Measurements from ENCODE around the gene LRRC1. TPM values are rescaled to one million over a fixed set of nuclear protein-coding genes. Genes with fewer than 3 reads are reported as not detected.

The LRRC1 gene
- total and polyA plus RNA-seq, 10 donors, result 1.8 to 6.3 (median 3.7) TPM

DNA sequence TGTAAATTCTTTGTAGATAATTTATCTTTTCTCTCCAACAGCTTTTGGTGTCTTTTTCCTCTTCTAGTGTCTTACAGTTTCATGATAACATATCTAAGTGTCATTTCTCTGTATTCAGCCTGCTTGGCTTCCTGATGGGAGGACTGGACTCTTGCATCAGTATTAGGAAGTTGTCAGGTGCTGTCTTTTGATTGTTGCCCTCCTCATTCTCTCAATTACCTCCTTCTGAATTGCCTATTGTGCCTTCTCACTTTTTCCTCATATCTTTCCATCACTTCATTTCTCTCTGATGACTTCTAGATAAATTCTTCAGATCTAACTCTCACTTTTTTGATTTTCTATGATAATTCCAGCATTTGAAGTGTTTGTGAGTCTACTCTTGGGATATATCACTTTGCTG is 162.0 kb downstream of the LRRC1 start:
- H3K9me3 ChIP-seq, result no peaks in the 10 kb centered on the region
- H3K27me3 ChIP-seq (replicated peaks in 1 of 7), result peaks cover 0 to 6% (median 0%) of the 10 kb centered on the region in 7 donors
- intact Hi-C loops (cut with DNase I; ENCODE audit: low total_unique reads), result no loop called here
- H3K4me3 ChIP-seq, result no peak overlapping the region
- no peaks in the 10 kb centered on the region for H3K36me3 ChIP-seq
- no peak overlapping the region for H3K27ac ChIP-seq
- H3K4me1 ChIP-seq, result no peaks in the 10 kb centered on the region
- TF ChIP-seq POLR2A (IDR thresholded peaks at IDR 0.05) (no peak), POLR2AphosphoS5 (IDR thresholded peaks at IDR 0.05) (no peak)
- TF ChIP-seq, protein P1, sequence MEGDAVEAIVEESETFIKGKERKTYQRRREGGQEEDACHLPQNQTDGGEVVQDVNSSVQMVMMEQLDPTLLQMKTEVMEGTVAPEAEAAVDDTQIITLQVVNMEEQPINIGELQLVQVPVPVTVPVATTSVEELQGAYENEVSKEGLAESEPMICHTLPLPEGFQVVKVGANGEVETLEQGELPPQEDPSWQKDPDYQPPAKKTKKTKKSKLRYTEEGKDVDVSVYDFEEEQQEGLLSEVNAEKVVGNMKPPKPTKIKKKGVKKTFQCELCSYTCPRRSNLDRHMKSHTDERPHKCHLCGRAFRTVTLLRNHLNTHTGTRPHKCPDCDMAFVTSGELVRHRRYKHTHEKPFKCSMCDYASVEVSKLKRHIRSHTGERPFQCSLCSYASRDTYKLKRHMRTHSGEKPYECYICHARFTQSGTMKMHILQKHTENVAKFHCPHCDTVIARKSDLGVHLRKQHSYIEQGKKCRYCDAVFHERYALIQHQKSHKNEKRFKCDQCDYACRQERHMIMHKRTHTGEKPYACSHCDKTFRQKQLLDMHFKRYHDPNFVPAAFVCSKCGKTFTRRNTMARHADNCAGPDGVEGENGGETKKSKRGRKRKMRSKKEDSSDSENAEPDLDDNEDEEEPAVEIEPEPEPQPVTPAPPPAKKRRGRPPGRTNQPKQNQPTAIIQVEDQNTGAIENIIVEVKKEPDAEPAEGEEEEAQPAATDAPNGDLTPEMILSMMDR (IDR thresholded peaks at IDR 0.05 in 8 of 11, conservative IDR thresholded peaks at IDR 0.05 in 3 of 11), result no peak
- no peak for DNase-seq

DNA sequence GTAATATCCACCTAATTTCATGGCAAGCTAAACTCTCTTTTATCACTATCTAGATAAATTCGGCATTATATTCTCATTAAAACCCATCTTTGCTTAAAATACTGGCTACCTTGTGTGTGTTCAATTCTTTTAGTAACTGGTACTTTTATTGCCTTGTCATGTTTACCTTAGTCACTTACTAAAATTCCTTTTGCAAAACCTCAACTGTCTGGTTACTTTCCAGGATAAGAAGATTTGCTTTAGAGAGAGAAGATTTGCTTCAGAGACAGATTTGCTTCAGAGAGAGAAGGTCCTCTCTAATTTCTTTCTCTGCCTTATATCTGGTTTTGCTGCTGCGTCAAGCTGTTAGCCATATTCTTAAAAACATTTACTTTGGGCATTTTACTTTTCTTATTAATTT is 164.9 kb downstream of the LRRC1 start:
- H3K27ac ChIP-seq, result no peak overlapping the region
- 44 to 89% (median 69%) methylated on average over 2 of the region's 2 CpGs for WGBS, 5 donors
- no peaks in the 10 kb centered on the region for H3K4me1 ChIP-seq
- H3K4me3 ChIP-seq, result no peak overlapping the region
- H3K36me3 ChIP-seq, result no peaks in the 10 kb centered on the region
- no peaks in the 10 kb centered on the region for H3K9me3 ChIP-seq
- peaks cover 0 to 6% (median 0%) of the 10 kb centered on the region in 7 donors for H3K27me3 ChIP-seq (replicated peaks in 1 of 7)
- intact Hi-C loops (cut with DNase I; ENCODE audit: low total_unique reads), result no loop called here
- DNase-seq, result no peak
- TF ChIP-seq, protein P1 (IDR thresholded peaks at IDR 0.05 in 8 of 11, conservative IDR thresholded peaks at IDR 0.05 in 3 of 11), result no peak
- no peak for TF ChIP-seq POLR2A (IDR thresholded peaks at IDR 0.05)
- no peak for TF ChIP-seq POLR2AphosphoS5 (IDR thresholded peaks at IDR 0.05)

DNA sequence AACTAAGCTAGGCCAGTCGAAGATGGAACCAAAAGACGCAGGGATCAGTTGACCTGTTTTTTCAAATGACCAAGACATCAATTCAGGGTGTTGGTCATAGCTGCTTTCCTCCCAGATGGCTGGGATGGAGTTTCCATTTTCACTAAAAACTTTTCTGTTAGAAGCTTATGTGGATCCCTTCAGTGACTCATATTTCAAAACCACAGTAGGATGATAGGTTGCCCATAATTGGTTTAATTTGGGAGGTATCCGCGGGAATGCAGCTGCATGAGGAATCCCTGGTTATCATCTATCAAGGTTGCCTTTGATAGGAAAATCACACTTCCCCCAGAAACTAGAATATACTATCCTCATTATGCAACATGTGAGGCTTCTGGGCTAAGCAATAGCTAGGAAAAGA is 165.5 kb downstream of the LRRC1 start:
- no peak for DNase-seq
- Histone ChIP-seq H3K4me3 (no peak overlapping the region), H3K36me3 (no peaks in the 10 kb centered on the region), H3K27me3 (replicated peaks in 1 of 7) (peaks cover 0 to 6% (median 0%) of the 10 kb centered on the region in 7 donors), H3K4me1 (no peaks in the 10 kb centered on the region), H3K9me3 (peaks cover 0 to 2% (median 0%) of the 10 kb centered on the region in 8 donors), H3K27ac (no peak overlapping the region)
- intact Hi-C loops (cut with DNase I; ENCODE audit: low total_unique reads), result no loop called here
- WGBS, 5 donors, result 85 to 91% (median 88%) methylated on average over 4 of the region's 4 CpGs
- TF ChIP-seq POLR2A (IDR thresholded peaks at IDR 0.05) (no peak), POLR2AphosphoS5 (IDR thresholded peaks at IDR 0.05) (no peak)
- TF ChIP-seq, protein P1 (IDR thresholded peaks at IDR 0.05 in 8 of 11, conservative IDR thresholded peaks at IDR 0.05 in 3 of 11), result no peak

DNA sequence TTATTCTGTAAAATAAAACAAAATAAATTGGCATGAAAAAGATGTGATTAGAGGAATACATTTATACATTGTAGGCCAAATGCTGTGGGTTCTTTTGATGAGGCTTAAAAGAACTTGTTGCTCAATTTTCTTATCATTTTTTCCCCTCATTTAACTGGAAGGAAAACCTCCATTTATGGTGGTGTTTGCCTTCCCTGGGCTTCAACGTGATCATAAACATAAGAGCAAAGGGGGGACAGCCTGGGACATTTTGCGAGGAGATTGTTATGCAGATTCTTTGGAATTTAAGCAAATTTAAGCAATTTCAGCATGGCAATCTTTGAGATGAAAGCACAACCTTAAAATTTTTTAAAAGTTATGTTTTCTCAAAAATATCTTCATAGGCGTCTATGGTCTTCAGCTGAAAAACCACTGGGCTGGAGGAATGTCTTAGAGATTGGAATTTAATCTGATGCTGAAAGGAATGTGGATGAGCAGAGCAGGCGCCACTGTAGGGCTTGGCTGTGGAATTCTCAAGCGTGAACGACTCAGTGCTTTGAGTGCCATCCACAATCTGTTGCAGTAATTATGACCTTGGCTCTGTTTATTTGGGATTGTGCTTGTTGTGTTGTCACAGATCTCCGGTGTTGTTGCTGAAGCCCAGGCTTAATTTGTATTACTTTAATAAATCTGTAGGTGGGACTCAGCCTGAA is 167.0 kb downstream of the LRRC1 start:
- Histone ChIP-seq H3K27me3 (replicated peaks in 1 of 7) (peaks cover 0 to 6% (median 0%) of the 10 kb centered on the region in 7 donors), H3K9me3 (peaks cover 0 to 5% (median 0%) of the 10 kb centered on the region in 8 donors), H3K27ac (no peak overlapping the region), H3K4me1 (no peaks in the 10 kb centered on the region), H3K4me3 (no peak overlapping the region), H3K36me3 (no peaks in the 10 kb centered on the region)
- intact Hi-C loops (cut with DNase I; ENCODE audit: low total_unique reads), result no loop called here
- TF ChIP-seq, protein P1 (IDR thresholded peaks at IDR 0.05 in 8 of 11, conservative IDR thresholded peaks at IDR 0.05 in 3 of 11), result no peak
- TF ChIP-seq POLR2A (IDR thresholded peaks at IDR 0.05) (no peak), POLR2AphosphoS5 (IDR thresholded peaks at IDR 0.05) (no peak)
- DNase-seq, result no peak
- 67 to 82% (median 77%) methylated on average over 7 of the region's 7 CpGs for WGBS, 5 donors

Measured in spleen (tissue), 11 donors.